GM12878 (cell line): ENCODE data around the gene DNHD1. TPM values are rescaled to one million over a fixed set of nuclear protein-coding genes. Genes with fewer than 3 reads are reported as not detected.
A peak's percentile ranks its signal among the peaks of the same experiment; 100 is the strongest.

Experiments
- HDGF ChIP-seq: fragments of 450-650 bp; IDR thresholded peaks from 2 replicates; pipeline ENCODE4 v1.6.1; 2016; ENCODE audit warnings: antibody characterized with exemption
- IKZF2 ChIP-seq, 2 experiments: fragments of 450-650 bp; IDR thresholded peaks; 2 replicates each; pipeline ENCODE4 v1.6.1; 2017; ENCODE audit warnings: mild to moderate bottlenecking in 2 of 2, moderate library complexity in 2 of 2
- SMC3 ChIP-seq: IDR thresholded peaks from 2 replicates; pipeline ENCODE4 v1.6.1; 2011; ENCODE audit warnings: low read length, improper control_type of control experiment, borderline replicate concordance
- polyA plus RNA-seq, 11 experiments: library from polyadenylated mRNA; depleted of rRNA in 4 of 11; unstranded in 6 of 11; stranded (reverse) in 5 of 11; fragments of >200 nt; fragmentation: Nextera tagmentation in 4 of 11; fragmentation: Illumina TruSeq in 1 of 11; extraction: Ambion mirVana in 4 of 11; extraction: Trizol in 1 of 11; gene quantifications; 1 replicate in 1 of 11; 2 replicates in 10 of 11; pipeline versions ENCODE4 v1.2.1 to v1.2.3, GENCODE V29; 2011 to 2016; ENCODE audit warnings: inconsistent platforms in 2 of 11, missing spikeins in 2 of 11, low read depth in 1 of 11
- total RNA-seq, 4 experiments: library from RNA; depleted of rRNA in 3 of 4; stranded (reverse); fragments of >200 nt in 3 of 4; fragmentation: Illumina TruSeq in 1 of 4; extraction: Trizol in 1 of 4; gene quantifications; 2 replicates each; pipeline versions ENCODE4 v1.2.1 to v1.2.3, GENCODE V29; 2013 to 2021
- TF ChIP-seq, protein P1 (sequence below): fragments of 450-650 bp; IDR thresholded peaks from 2 replicates; pipeline ENCODE4 v1.6.1; 2017; ENCODE audit warnings: mild to moderate bottlenecking, moderate library complexity
- TF ChIP-seq, protein P2 (sequence below): fragments of 450-650 bp; formaldehyde crosslinking; IDR thresholded peaks from 2 replicates; pipeline ENCODE4 v1.5.0; 2022; ENCODE audit warnings: mild to moderate bottlenecking, missing genetic modification characterization

The DNHD1 gene
- total and polyA plus RNA-seq, 10 of the 15 experiments (the other 5 are each of a cell fraction or from before 2014, with no cell fraction given) = 0.99 to 16.9 (median 8.6) TPM

DNA sequence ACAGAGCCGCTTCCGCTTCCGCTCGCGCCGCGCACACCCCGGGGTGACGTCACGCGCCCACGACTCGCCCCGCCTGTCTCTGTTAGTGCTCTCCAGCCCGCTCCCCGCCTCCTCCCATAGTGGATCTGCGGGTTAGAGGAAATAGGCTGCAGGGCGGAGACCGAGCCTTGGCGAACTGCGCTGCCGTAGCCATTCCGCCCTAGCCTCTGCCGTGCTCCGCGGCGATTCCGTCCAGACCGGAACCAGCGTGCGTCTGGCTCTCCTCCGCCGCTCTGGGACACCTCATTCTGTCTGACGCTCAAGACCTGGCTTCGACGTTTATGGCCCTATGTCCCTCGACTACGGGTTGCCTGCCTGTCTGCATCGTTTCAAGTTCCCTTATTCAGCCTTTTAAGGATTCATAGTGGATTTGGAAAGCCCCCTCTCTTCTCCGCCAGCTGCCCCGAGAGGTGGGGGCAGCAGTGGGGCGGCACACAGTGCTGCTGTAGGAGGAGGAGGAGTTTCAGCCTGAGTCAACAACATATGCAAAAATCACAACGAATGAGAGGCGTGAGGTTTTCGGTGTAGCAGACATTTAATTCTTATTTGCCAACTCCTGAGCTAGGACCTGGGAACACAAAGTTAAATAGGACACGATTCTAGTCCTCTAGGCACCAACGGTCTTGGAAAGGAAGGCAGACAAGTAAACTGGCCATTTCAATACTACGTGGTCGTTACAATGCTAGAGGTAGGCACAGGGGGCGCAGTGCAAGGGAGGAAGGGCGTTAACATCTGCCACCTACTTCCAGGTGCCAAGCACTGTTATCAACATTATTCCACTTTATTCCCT lies 115.3 kb downstream of the DNHD1 start, which contains the start of gene TAF10 (continued):
- TF ChIP-seq, protein P1, sequence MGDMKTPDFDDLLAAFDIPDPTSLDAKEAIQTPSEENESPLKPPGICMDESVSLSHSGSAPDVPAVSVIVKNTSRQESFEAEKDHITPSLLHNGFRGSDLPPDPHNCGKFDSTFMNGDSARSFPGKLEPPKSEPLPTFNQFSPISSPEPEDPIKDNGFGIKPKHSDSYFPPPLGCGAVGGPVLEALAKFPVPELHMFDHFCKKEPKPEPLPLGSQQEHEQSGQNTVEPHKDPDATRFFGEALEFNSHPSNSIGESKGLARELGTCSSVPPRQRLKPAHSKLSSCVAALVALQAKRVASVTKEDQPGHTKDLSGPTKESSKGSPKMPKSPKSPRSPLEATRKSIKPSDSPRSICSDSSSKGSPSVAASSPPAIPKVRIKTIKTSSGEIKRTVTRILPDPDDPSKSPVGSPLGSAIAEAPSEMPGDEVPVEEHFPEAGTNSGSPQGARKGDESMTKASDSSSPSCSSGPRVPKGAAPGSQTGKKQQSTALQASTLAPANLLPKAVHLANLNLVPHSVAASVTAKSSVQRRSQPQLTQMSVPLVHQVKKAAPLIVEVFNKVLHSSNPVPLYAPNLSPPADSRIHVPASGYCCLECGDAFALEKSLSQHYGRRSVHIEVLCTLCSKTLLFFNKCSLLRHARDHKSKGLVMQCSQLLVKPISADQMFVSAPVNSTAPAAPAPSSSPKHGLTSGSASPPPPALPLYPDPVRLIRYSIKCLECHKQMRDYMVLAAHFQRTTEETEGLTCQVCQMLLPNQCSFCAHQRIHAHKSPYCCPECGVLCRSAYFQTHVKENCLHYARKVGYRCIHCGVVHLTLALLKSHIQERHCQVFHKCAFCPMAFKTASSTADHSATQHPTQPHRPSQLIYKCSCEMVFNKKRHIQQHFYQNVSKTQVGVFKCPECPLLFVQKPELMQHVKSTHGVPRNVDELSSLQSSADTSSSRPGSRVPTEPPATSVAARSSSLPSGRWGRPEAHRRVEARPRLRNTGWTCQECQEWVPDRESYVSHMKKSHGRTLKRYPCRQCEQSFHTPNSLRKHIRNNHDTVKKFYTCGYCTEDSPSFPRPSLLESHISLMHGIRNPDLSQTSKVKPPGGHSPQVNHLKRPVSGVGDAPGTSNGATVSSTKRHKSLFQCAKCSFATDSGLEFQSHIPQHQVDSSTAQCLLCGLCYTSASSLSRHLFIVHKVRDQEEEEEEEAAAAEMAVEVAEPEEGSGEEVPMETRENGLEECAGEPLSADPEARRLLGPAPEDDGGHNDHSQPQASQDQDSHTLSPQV = no peak
- TF ChIP-seq SMC3 (no peak), IKZF2 (IDR thresholded peaks at IDR 0.05) (peak; percentile 54 to 58; a peak in 3 of 4 replicates), HDGF (peak; percentile 81; the same call in 1 of the 2 replicates)
- TF ChIP-seq, protein P2, sequence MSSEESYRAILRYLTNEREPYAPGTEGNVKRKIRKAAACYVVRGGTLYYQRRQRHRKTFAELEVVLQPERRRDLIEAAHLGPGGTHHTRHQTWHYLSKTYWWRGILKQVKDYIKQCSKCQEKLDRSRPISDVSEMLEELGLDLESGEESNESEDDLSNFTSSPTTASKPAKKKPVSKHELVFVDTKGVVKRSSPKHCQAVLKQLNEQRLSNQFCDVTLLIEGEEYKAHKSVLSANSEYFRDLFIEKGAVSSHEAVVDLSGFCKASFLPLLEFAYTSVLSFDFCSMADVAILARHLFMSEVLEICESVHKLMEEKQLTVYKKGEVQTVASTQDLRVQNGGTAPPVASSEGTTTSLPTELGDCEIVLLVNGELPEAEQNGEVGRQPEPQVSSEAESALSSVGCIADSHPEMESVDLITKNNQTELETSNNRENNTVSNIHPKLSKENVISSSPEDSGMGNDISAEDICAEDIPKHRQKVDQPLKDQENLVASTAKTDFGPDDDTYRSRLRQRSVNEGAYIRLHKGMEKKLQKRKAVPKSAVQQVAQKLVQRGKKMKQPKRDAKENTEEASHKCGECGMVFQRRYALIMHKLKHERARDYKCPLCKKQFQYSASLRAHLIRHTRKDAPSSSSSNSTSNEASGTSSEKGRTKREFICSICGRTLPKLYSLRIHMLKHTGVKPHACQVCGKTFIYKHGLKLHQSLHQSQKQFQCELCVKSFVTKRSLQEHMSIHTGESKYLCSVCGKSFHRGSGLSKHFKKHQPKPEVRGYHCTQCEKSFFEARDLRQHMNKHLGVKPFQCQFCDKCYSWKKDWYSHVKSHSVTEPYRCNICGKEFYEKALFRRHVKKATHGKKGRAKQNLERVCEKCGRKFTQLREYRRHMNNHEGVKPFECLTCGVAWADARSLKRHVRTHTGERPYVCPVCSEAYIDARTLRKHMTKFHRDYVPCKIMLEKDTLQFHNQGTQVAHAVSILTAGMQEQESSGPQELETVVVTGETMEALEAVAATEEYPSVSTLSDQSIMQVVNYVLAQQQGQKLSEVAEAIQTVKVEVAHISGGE (CRISPR knock-in tag) = no peak
